Activated CD8-positive, alpha-beta T cell treated with anti-CD3 and anti-CD28 coated beads, Interleukin-2, amount 10 ng/mL, durations not matched to agents 7 days and 5 days (primary cell): ENCODE data around the gene TANC1. TPM values are rescaled to one million over a fixed set of nuclear protein-coding genes. Genes with fewer than 3 reads are reported as not detected.

Source experiments
- ATAC-seq: fragments of 150-1000 bp; cut with Tn5 transposase; one replicate; pipeline ENCODE4 v1.10.0; 2021; ENCODE audit warnings: moderate library complexity
- CTCF ChIA-PET: fragments of 350-600 bp; sonication (Branson Sonifier 250); formaldehyde crosslinking; loops from one replicate; lab custom pipeline; 2021; ENCODE audit warnings: antibody characterized with exemption; lab: Charles Lee
- POLR2A ChIA-PET: fragments of 350-600 bp; sonication (Branson Sonifier 250); formaldehyde crosslinking; loops from one replicate; lab custom pipeline; 2021; ENCODE audit warnings: antibody characterized with exemption; lab: Charles Lee
- DNase-seq: peaks from one replicate; pipeline ENCODE4 v3.0.0-alpha.2; 2020
- H3K27ac Mint-ChIP-seq: one replicate; pipeline ENCODE4 v1.8.0; 2021; ENCODE audit warnings: mild to moderate bottlenecking, mixed read lengths
- H3K27me3 Mint-ChIP-seq: one replicate; pipeline ENCODE4 v1.8.0; 2021; ENCODE audit warnings: low read depth, mixed read lengths
- H3K36me3 Mint-ChIP-seq: one replicate; pipeline ENCODE4 v1.8.0; 2021; ENCODE audit warnings: low read depth, mixed read lengths
- H3K4me1 Mint-ChIP-seq: one replicate; pipeline ENCODE4 v1.8.0; 2021; ENCODE audit warnings: low read depth, mixed read lengths
- H3K4me3 Mint-ChIP-seq: one replicate; pipeline ENCODE4 v1.8.0; 2021; ENCODE audit warnings: mild to moderate bottlenecking, mixed read lengths
- H3K9me3 Mint-ChIP-seq: one replicate; pipeline ENCODE4 v1.8.0; 2022; ENCODE audit warnings: mixed read lengths; ENCODE audit not compliant: insufficient read depth
- total RNA-seq, 2 experiments: library from RNA; stranded (reverse); gene quantifications; one replicate each; pipeline ENCODE4 v1.2.3, GENCODE V29; 2021

The TANC1 gene
- total RNA-seq, 2 experiments from 2014 or later, result 0.37 to 0.55 TPM

- no peaks in the 10 kb centered on the region for H3K4me1 Mint-ChIP-seq
- no peak overlapping the region for H3K27ac Mint-ChIP-seq
- DNase-seq, result no peak
- POLR2A ChIA-PET, result no interaction called here
- H3K9me3 Mint-ChIP-seq, result no peaks in the 10 kb centered on the region
- CTCF ChIA-PET, result interaction anchor here (1.0 kb wide), 1 partner anchor 12 kb away, joined by 4 read pairs; no protein-coding TSS in a partner anchor
- H3K27me3 Mint-ChIP-seq, result no peaks in the 10 kb centered on the region
- no peaks in the 10 kb centered on the region for H3K36me3 Mint-ChIP-seq
- no peak overlapping the region for H3K4me3 Mint-ChIP-seq
- ATAC-seq, result no peak
Observed at GRCh38 chr2:158984604-158985135, 16.2 kb downstream of the TANC1 start.

- Mint-ChIP-seq H3K36me3 (no peaks in the 10 kb centered on the region), H3K4me3 (no peak overlapping the region), H3K27ac (no peak overlapping the region), H3K4me1 (no peaks in the 10 kb centered on the region), H3K27me3 (no peaks in the 10 kb centered on the region), H3K9me3 (no peaks in the 10 kb centered on the region)
- no peak for DNase-seq
- ATAC-seq, result no peak
- CTCF ChIA-PET, result no interaction called here
- POLR2A ChIA-PET, result no interaction called here
Observed at GRCh38 chr2:158988501-158988900, 20.1 kb downstream of the TANC1 start.

DNA sequence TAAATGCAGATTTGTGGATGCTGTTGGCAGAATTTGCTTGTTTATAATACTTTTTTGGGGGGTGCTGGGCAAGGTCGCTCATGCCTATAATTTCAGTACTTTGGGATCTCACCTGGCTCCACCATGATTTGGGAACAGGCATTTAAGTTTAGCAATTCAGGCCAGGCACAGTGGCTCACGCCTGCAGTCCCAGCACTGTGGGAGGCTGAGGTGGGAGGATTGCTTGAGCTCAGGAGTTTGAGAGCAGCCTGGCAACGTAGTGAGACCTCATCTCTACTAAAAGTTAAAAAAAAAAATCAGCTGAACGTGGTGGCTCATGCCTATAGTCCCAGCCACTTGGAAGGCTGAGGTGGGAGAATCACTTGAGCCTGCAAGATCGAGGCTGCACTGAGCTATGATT, 20.7 kb downstream of the TANC1 start:
- no peak overlapping the region for H3K27ac Mint-ChIP-seq
- no peaks in the 10 kb centered on the region for H3K27me3 Mint-ChIP-seq
- ChIA-PET POLR2A (no interaction called here), CTCF (no interaction called here)
- no peak for ATAC-seq
- no peaks in the 10 kb centered on the region for H3K36me3 Mint-ChIP-seq
- no peaks in the 10 kb centered on the region for H3K4me1 Mint-ChIP-seq
- DNase-seq, result no peak
- no peaks in the 10 kb centered on the region for H3K9me3 Mint-ChIP-seq
- no peak overlapping the region for H3K4me3 Mint-ChIP-seq

GRCh38 chr2:158990397-158991214, 22.2 kb downstream of the TANC1 start:
- no peaks in the 10 kb centered on the region for H3K36me3 Mint-ChIP-seq

DNA sequence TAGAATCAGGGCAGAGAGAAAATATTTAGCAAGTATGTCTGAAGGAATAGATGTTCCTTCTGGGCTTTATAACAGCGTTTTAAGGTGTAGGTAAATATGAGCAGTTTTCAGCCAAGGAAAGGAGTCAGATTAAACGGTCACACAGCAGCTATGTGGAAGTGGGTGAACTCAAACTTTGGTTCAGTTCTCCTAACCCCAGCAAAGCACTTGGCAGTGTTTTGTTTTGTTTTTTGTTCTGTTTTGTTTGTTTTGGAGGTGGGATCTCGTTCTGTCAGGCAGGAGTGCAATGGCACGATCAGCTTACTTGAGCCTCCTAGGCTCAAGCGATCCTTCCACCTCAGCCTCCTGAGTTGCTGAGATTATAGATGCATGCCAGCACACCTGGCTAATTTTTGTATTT, 24.6 kb downstream of the TANC1 start:
- H3K36me3 Mint-ChIP-seq, result no peaks in the 10 kb centered on the region
- no peak overlapping the region for H3K27ac Mint-ChIP-seq
- H3K9me3 Mint-ChIP-seq, result no peaks in the 10 kb centered on the region
- DNase-seq (no peak), ATAC-seq (no peak)
- ChIA-PET POLR2A (interaction anchor here (0.6 kb wide), 1 partner anchor 80 kb away, joined by 3 read pairs; no protein-coding TSS in a partner anchor), CTCF (no interaction called here)
- no peak overlapping the region for H3K4me3 Mint-ChIP-seq
- H3K27me3 Mint-ChIP-seq, result peaks cover 3% of the 10 kb centered on the region
- H3K4me1 Mint-ChIP-seq, result no peaks in the 10 kb centered on the region

More at GRCh38 chr2:158990397-158991214, 22.2 kb downstream of the TANC1 start:
- POLR2A ChIA-PET, result no interaction called here
- CTCF ChIA-PET, result interaction anchor here (0.6 kb wide), 1 partner anchor 1043 kb away, joined by 3 read pairs; no protein-coding TSS in a partner anchor
- Mint-ChIP-seq H3K27ac (no peak overlapping the region), H3K4me1 (no peaks in the 10 kb centered on the region), H3K27me3 (peaks cover 2% of the 10 kb centered on the region), H3K9me3 (no peaks in the 10 kb centered on the region), H3K4me3 (no peak overlapping the region)
- no peak for ATAC-seq
- no peak for DNase-seq

- DNase-seq, result no peak
- no peak overlapping the region for H3K27ac Mint-ChIP-seq
- H3K9me3 Mint-ChIP-seq, result no peaks in the 10 kb centered on the region
- H3K27me3 Mint-ChIP-seq, result peaks cover 3% of the 10 kb centered on the region
- ATAC-seq, result no peak
- H3K4me3 Mint-ChIP-seq, result no peak overlapping the region
- no peaks in the 10 kb centered on the region for H3K36me3 Mint-ChIP-seq
- H3K4me1 Mint-ChIP-seq, result no peaks in the 10 kb centered on the region
- ChIA-PET CTCF (no interaction called here), POLR2A (no interaction called here)
Observed at GRCh38 chr2:158993721-158994587, 25.5 kb downstream of the TANC1 start.

- Mint-ChIP-seq H3K9me3 (no peaks in the 10 kb centered on the region), H3K27me3 (peaks cover 3% of the 10 kb centered on the region), H3K4me1 (peaks cover 4% of the 10 kb centered on the region), H3K4me3 (no peak overlapping the region), H3K36me3 (no peaks in the 10 kb centered on the region), H3K27ac (no peak overlapping the region)
- ChIA-PET POLR2A (no interaction called here), CTCF (no interaction called here)
- no peak for ATAC-seq
- no peak for DNase-seq
Observed at GRCh38 chr2:158994920-158995676, 26.7 kb downstream of the TANC1 start.

DNA sequence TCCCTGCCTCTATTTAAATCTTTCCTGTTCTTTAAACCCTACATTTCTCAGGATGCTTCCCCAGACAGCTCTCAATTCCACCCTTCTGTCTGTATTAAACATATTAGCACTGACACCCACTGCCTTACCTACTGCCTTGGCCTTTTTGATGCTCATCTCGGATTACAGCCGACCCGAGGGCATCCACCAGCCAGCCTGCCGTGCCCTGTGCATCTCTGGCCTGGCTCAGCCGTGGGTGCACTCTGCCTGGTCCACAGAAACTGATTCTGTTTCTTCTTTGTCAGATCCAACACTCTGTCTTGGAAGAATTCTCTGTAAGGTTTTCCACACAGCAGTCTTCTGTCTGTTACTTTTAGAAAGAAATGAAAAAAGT, 27.2 kb downstream of the TANC1 start:
- H3K27ac Mint-ChIP-seq, result no peak overlapping the region
- no peak overlapping the region for H3K4me3 Mint-ChIP-seq
- peaks cover 4% of the 10 kb centered on the region for H3K4me1 Mint-ChIP-seq
- DNase-seq (no peak), ATAC-seq (no peak)
- H3K9me3 Mint-ChIP-seq, result no peaks in the 10 kb centered on the region
- H3K27me3 Mint-ChIP-seq, result peaks cover 3% of the 10 kb centered on the region
- CTCF ChIA-PET, result no interaction called here
- no peaks in the 10 kb centered on the region for H3K36me3 Mint-ChIP-seq
- POLR2A ChIA-PET, result no interaction called here

- no peak for ATAC-seq
- CTCF ChIA-PET, result interaction anchor here (0.8 to 1.6 kb wide), 7 partner anchors 9 to 213 kb away, joined by 3 to 6 read pairs (median 4); no protein-coding TSS in a partner anchor
- POLR2A ChIA-PET, result no interaction called here
- DNase-seq, result no peak
- H3K27ac Mint-ChIP-seq, result no peak overlapping the region
- H3K4me3 Mint-ChIP-seq, result no peak overlapping the region
- no peaks in the 10 kb centered on the region for H3K36me3 Mint-ChIP-seq
- peaks cover 4% of the 10 kb centered on the region for H3K4me1 Mint-ChIP-seq
- H3K9me3 Mint-ChIP-seq, result no peaks in the 10 kb centered on the region
- peaks cover 3% of the 10 kb centered on the region for H3K27me3 Mint-ChIP-seq
Observed at GRCh38 chr2:158996378-158996993, 28.0 kb downstream of the TANC1 start.

- no peak overlapping the region for H3K4me3 Mint-ChIP-seq
- H3K27me3 Mint-ChIP-seq, result peaks cover 3% of the 10 kb centered on the region
- ChIA-PET CTCF (interaction anchor here (0.8 to 1.6 kb wide), 7 partner anchors 10 to 213 kb away, joined by 3 to 6 read pairs (median 4); no protein-coding TSS in a partner anchor), POLR2A (no interaction called here)
- no peaks in the 10 kb centered on the region for H3K36me3 Mint-ChIP-seq
- ATAC-seq, result no peak
- no peaks in the 10 kb centered on the region for H3K9me3 Mint-ChIP-seq
- no peak overlapping the region for H3K27ac Mint-ChIP-seq
- no peak for DNase-seq
- H3K4me1 Mint-ChIP-seq, result peaks cover 4% of the 10 kb centered on the region
Observed at GRCh38 chr2:158997037-158997790, 28.8 kb downstream of the TANC1 start.
